HG03439 (cell line): Measurements from ENCODE around the gene FAM174B.

Experiments
- ATAC-seq: cut with Tn5 transposase; IDR thresholded peaks from one replicate; pipeline ENCODE4 v1.9.1; 2021; ENCODE audit warnings: mild to moderate bottlenecking, moderate library complexity; ENCODE audit not compliant: unreplicated experiment

FAM174B gene

GRCh38 chr15:92602267-92602593, 53.3 kb downstream of the FAM174B start:
- ATAC-seq: no peak

GRCh38 chr15:92601592-92602266, 53.8 kb downstream of the FAM174B start:
- no peak for ATAC-seq

- no peak for ATAC-seq
Measured at GRCh38 chr15:92600856-92601255, 54.7 kb downstream of the FAM174B start.

GRCh38 chr15:92599394-92599970, 56.1 kb downstream of the FAM174B start:
- no peak for ATAC-seq

GRCh38 chr15:92597548-92597947, 58.0 kb downstream of the FAM174B start:
- ATAC-seq: no peak

GRCh38 chr15:92596623-92597022, 59.0 kb downstream of the FAM174B start:
- ATAC-seq: no peak

GRCh38 chr15:92595506-92596381, 59.8 kb downstream of the FAM174B start:
- no peak for ATAC-seq

GRCh38 chr15:92591275-92591674, 64.3 kb downstream of the FAM174B start:
- no peak for ATAC-seq

- ATAC-seq: no peak
Measured at GRCh38 chr15:92586966-92587365, 68.6 kb downstream of the FAM174B start.

- ATAC-seq: no peak
Measured at GRCh38 chr15:92586383-92586942, 69.1 kb downstream of the FAM174B start.

- ATAC-seq: no peak
Measured at GRCh38 chr15:92584105-92584504, 71.5 kb downstream of the FAM174B start.

- no peak for ATAC-seq
Measured at GRCh38 chr15:92583096-92584034, 72.2 kb downstream of the FAM174B start.

GRCh38 chr15:92582206-92582605, 73.4 kb downstream of the FAM174B start:
- no peak for ATAC-seq

- ATAC-seq: no peak
Measured at GRCh38 chr15:92580933-92581445, 74.6 kb downstream of the FAM174B start.

GRCh38 chr15:92580521-92580920, 75.1 kb downstream of the FAM174B start:
- ATAC-seq: no peak

GRCh38 chr15:92579931-92580470, 75.6 kb downstream of the FAM174B start:
- ATAC-seq: no peak

GRCh38 chr15:92579486-92579885, 76.1 kb downstream of the FAM174B start:
- no peak for ATAC-seq

GRCh38 chr15:92578096-92578835, 77.3 kb downstream of the FAM174B start:
- ATAC-seq: no peak

- no peak for ATAC-seq
Measured at GRCh38 chr15:92576597-92577200, 78.9 kb downstream of the FAM174B start.
